ENCODE data around the gene ST6GALNAC3. TPM values are rescaled to one million over a fixed set of nuclear protein-coding genes. Genes with fewer than 3 reads are reported as not detected.

The ST6GALNAC3 gene
- total RNA-seq, 1 donor from 2014 or later, result 0.26 TPM

DNA sequence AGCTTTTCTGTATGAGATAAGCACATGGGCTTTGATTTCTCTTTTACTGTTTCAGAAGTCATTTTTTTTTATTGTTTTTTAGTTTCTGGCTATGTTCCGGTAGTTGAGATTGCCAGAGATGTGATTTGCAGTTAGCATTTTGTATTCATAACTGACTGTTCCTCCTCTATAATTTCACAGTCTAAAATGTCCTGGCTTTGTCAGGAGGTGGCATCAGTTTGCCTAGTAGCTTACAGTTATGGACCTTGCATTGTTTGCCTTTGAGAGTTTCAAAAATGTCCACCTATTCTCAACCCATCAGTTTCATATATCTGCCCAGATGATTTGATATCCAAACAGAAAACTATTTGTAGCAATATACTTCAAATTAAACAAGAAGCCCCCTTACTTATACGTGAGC, 39.5 kb upstream of the ST6GALNAC3 start:
- no peak overlapping the region for H3K4me3 ChIP-seq (ENCODE audit: low read depth, low read length)
- H3K27me3 ChIP-seq (ENCODE audit: control insufficient read depth, insufficient read depth, low read length), result no peaks in the 10 kb centered on the region
- DNase-seq (ENCODE audit: low read depth) (no peak), FAIRE-seq (no peak)
- H3K36me3 ChIP-seq (ENCODE audit: control insufficient read depth, insufficient read depth, low read length), result no peaks in the 10 kb centered on the region
- TF ChIP-seq, protein P1, sequence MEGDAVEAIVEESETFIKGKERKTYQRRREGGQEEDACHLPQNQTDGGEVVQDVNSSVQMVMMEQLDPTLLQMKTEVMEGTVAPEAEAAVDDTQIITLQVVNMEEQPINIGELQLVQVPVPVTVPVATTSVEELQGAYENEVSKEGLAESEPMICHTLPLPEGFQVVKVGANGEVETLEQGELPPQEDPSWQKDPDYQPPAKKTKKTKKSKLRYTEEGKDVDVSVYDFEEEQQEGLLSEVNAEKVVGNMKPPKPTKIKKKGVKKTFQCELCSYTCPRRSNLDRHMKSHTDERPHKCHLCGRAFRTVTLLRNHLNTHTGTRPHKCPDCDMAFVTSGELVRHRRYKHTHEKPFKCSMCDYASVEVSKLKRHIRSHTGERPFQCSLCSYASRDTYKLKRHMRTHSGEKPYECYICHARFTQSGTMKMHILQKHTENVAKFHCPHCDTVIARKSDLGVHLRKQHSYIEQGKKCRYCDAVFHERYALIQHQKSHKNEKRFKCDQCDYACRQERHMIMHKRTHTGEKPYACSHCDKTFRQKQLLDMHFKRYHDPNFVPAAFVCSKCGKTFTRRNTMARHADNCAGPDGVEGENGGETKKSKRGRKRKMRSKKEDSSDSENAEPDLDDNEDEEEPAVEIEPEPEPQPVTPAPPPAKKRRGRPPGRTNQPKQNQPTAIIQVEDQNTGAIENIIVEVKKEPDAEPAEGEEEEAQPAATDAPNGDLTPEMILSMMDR (IDR thresholded peaks at IDR 0.05; ENCODE audit: insufficient read depth, low read length, severe bottlenecking), result no peak

DNA sequence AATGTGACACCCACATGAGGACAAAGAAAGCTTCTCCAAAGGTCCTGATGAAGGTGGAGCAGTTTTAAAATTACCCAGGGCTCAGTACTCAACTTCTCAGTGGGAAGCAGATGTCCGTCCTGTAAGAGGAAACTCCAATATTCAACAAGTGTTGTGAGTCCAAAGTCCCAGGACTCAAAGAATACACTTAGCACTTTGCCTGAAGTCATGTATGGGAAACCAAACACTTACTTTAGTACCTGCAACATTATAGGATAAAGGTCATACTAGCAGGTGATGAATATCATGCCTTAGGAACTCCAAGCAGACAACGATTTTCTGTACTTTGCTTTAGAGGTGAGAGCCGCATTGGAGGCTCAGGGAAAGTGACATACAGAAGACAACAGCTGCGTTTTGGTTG, 37.2 kb upstream of the ST6GALNAC3 start:
- FAIRE-seq (no peak), DNase-seq (ENCODE audit: low read depth) (no peak)
- H3K4me3 ChIP-seq (ENCODE audit: low read depth, low read length), result no peak overlapping the region
- no peaks in the 10 kb centered on the region for H3K36me3 ChIP-seq (ENCODE audit: control insufficient read depth, insufficient read depth, low read length)
- TF ChIP-seq, protein P1 (IDR thresholded peaks at IDR 0.05; ENCODE audit: insufficient read depth, low read length, severe bottlenecking), result no peak
- no peaks in the 10 kb centered on the region for H3K27me3 ChIP-seq (ENCODE audit: control insufficient read depth, insufficient read depth, low read length)

DNA sequence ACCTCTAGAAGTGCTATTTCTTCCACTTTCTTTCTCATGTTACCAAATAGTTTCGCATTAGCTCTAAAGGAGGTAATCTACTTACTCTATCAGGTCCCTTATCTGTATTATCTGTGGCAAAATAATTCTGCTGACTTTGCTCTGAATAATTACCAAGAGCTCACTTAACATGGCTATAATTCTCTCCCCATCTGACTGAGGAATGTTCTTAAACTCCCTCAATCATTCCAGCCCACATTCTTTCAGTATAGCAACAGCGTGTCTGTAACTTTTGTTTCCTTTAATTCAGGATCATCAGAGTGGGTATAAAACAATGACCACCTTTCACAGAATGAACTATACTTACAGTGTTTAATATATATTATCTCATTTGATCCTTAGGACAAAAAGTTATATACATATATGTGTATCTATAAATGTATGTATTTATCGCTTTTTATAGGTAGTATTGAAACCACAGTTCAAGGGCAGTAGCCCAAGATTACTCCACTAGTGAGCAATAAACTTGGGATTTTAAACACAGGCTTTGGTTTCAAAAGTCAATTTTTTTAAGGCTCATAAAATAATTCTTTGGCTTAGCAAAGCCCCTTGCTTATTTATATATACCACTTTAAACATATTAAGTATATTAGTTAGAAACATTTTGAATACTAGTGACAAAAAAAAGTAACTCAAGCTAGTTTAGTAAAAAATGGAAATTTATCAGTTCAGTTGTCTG, 36.1 kb upstream of the ST6GALNAC3 start:
- no peak for FAIRE-seq
- DNase-seq (ENCODE audit: low read depth), result no peak
- H3K4me3 ChIP-seq (ENCODE audit: low read depth, low read length), result no peak overlapping the region
- H3K36me3 ChIP-seq (ENCODE audit: control insufficient read depth, insufficient read depth, low read length), result no peaks in the 10 kb centered on the region
- TF ChIP-seq, protein P1 (IDR thresholded peaks at IDR 0.05; ENCODE audit: insufficient read depth, low read length, severe bottlenecking), result no peak
- H3K27me3 ChIP-seq (ENCODE audit: control insufficient read depth, insufficient read depth, low read length), result no peaks in the 10 kb centered on the region

DNA sequence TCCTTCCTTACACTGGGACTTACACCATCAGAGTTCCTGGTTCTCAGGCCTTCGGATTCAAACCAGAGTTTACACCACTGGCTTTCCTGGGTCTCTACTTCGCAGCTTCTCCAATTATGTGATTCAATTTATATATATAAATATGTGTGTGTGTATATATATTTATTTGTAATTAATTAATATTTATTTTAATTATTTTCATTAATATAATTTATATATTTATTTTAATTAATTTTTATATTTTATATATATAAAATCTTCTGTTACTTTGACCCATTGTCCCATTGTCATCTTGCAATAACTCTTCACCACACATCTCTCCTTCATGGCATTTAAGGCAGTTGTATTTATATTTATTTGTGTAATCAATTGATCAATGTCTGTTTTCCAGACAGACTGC, 28.4 kb upstream of the ST6GALNAC3 start:
- no peak for FAIRE-seq
- Histone ChIP-seq H3K4me3 (ENCODE audit: low read depth, low read length) (no peak overlapping the region), H3K36me3 (ENCODE audit: control insufficient read depth, insufficient read depth, low read length) (no peaks in the 10 kb centered on the region), H3K27me3 (ENCODE audit: control insufficient read depth, insufficient read depth, low read length) (no peaks in the 10 kb centered on the region)
- TF ChIP-seq, protein P1 (IDR thresholded peaks at IDR 0.05; ENCODE audit: insufficient read depth, low read length, severe bottlenecking), result no peak
- DNase-seq (ENCODE audit: low read depth), result no peak

DNA sequence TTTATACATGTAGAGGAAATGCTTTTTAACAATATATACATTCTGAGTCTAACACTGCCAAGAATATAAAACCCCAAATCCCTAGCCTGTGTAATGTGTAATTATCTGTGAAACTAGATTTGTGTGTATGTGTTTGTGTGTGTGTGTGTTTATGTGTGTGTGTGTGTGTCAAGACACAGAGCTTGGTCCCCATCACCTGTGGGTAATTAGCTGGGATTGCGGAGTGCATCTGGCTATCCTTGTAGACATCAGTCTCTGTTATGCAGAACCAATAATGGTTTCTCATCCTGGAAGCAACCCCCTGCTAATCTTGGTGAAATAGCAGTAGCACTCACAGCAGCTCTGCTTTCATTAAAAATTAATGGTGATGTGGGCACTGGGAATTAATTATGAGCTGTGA, 26.3 kb upstream of the ST6GALNAC3 start:
- DNase-seq (ENCODE audit: low read depth) (no peak), FAIRE-seq (no peak)
- Histone ChIP-seq H3K27me3 (ENCODE audit: control insufficient read depth, insufficient read depth, low read length) (no peaks in the 10 kb centered on the region), H3K36me3 (ENCODE audit: control insufficient read depth, insufficient read depth, low read length) (no peaks in the 10 kb centered on the region), H3K4me3 (ENCODE audit: low read depth, low read length) (no peak overlapping the region)
- TF ChIP-seq, protein P1 (IDR thresholded peaks at IDR 0.05; ENCODE audit: insufficient read depth, low read length, severe bottlenecking), result no peak

DNA sequence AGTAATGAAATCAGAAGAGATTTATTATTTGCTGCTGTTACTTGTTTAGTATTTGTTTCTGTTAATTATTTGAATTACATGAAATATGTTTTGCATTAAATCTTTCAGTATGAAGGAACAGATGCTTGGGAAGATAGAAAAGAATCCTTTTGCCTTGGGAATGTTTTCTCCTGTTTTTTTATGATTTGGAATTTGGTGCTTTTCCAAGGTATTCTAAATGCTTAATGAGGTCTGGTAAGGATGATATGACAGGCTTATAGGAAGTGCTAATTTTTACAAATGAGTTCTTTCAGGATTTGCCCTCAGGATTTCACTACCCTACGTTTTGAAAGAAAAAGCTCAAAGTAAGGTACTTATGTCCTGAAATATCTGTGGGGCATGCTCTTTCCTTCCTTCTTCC, 25.6 kb upstream of the ST6GALNAC3 start:
- Histone ChIP-seq H3K36me3 (ENCODE audit: control insufficient read depth, insufficient read depth, low read length) (no peaks in the 10 kb centered on the region), H3K27me3 (ENCODE audit: control insufficient read depth, insufficient read depth, low read length) (no peaks in the 10 kb centered on the region)
- TF ChIP-seq, protein P1 (IDR thresholded peaks at IDR 0.05; ENCODE audit: insufficient read depth, low read length, severe bottlenecking), result no peak

More for the DNA sequence above, 25.6 kb upstream of the ST6GALNAC3 start:
- no peak overlapping the region for H3K4me3 ChIP-seq (ENCODE audit: low read depth, low read length)
- no peak for FAIRE-seq
- no peak for DNase-seq (ENCODE audit: low read depth)

All from bronchial epithelial cell (primary cell).